Hindlimb muscle (tissue), 1 donor: ENCODE results near the gene LPIN3. TPM values are rescaled to one million over a fixed set of nuclear protein-coding genes. Genes with fewer than 3 reads are reported as not detected.

ENCODE experiments used
- DNase-seq: peaks from one replicate; pipeline ENCODE4 v3.0.0-alpha.2; 2013
- polyA plus RNA-seq: library from polyadenylated mRNA; unstranded; fragments of 120-200 nt; gene quantifications from one replicate; pipeline ENCODE4 v1.2.1, GENCODE V29; 2013; ENCODE audit not compliant: insufficient read length

LPIN3 gene
- polyA plus RNA-seq, 1 donor = 4.7 TPM

DNA sequence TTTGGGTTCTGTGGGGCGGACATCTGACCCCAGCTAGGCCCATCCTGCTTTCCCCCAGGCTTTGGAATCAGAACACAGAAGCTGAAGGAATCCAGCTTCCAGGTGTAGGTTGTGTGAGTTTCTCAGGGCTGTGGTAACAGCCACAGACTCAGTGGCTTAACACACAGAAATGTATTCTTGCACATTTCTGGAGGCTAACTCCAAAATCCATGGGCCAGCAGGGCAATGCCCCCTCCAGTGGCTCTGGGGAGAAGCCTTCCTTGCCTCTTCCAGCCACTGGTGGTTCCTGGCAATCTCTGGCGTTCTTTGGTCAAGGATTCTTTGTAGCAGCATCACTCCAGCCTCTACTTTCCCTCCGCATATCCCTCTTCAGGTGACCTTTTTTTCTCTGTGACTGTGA, 27.3 kb downstream of the LPIN3 start:
- DNase-seq = no peak

DNA sequence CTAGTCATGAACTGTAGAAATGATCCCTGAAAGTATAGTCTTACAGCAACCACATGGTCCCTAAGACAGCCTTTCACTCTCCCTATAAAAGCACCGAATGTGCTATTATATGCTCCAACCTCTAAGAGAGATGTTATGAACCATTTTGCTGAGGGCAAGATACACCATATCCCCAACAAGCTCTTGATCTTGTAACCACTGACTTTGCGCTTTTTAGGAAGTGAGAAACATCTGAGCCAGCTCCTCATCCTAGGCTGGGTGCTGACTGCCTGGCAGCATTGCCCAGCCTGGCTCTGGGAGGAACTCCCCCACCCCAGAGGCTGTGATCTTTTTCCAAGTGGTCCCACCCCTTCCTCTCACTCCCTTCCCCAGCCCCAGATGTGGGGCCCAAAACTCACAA, 29.1 kb downstream of the LPIN3 start:
- no peak for DNase-seq

DNA sequence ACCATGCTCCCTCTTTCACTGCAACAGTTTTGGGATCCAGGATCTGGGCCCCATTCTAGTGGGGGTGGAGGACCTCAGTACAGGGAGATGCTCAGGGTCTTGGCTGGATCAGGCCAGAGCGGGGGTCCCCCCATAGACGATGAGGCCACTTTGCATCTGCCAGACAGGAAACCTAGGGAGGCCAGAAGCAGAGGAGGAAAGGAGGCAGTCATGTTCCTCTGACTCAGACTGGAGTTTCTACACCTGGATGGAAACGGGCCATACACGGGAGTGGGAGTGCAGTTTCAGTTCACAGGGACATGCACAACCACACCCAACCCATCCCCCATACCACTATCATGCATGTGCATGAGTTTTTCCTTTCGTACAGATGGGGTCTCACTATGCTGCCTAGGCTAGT, 29.6 kb downstream of the LPIN3 start:
- DNase-seq = no peak

DNA sequence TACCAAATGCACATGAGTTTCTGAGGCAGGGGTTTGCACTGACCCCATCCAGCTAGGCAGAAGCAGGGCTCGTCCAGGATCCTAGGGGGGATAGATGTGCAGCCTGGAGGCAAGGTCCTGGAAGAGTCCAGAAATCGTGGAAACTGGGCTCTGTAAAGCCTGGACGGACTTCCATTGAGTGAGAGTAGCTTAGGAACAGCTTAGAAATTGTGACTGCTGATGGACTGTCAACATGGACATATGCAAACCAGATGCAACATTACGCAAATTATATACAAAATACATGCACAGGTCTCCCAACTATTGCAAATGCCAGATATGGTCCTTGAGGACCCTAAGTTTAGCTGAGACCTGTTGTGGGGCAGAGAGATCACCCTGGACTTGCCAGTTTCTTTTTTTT, 30.8 kb downstream of the LPIN3 start:
- no peak for DNase-seq

DNA sequence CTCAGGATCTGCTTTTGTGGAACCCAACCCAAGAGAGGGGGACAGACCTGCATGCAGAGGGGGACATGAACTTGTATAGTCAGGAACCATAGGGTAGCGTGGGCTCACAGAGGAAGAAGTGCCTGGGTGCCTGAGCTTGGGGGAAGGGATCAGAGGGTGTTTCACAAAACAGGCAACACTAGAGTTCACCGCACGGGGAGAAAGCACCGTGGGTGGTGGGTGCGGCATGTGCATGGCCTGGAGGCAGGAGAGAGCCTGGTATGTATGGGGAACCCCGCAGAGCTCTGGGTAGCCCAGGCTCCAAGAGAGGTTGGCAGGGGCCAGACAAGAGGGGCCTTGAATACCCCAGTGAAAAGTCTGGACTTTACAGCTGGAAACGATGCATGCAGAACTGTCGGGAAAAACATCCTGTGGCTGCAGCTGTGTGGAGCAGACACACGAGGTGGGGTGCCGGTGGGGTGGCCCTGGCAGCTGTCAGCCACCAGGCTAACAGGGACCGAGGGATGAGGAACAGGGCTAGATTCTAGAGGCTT, 32.7 kb downstream of the LPIN3 start:
- no peak for DNase-seq

DNA sequence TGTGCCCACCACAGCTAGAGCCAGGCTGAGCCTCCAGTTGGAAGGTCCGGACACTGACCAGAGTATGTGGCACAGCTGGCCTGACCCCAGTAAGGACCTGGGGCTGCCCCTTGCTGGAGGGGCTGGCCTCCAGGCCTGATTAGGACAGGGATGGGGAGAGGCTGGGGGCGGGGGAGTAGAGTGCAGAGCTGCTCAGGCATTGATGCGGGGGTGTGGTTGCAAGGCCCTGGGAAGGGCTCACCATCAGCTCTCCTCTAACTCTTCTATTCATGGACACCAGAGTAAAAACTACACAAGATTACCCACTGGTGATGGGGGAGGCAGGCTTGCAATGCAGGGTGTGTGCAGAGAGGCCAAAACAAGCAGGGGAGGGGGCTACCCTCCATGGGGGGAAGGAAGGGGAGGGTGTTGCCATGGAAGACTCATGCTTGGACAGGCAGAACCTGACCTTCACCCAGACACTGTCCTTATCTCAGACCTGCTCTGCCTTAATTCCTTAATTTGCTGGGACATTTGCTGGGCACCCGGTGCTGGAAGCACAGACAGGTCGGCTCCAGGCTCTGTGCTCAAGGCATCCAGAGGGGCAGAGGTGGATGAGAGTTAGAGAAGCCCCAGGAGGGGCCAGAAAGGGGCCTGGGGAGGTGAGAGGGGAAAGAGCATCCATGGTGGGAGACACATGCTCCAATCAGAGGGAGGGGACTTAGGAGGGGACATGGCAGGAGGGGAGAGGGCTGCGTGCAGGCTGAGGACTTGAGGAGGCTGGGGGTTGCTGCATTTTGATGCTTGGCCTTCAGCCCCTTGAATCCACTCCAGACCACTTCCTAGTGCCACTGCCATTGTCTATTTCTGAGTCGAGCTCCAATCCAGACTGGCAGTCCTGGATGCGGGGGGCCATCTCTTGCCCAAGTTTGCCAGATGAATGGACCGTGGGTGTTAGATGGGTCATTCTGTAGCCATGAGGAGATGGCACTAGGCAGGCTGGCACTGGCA, 33.6 kb downstream of the LPIN3 start:
- DNase-seq = no peak

DNA sequence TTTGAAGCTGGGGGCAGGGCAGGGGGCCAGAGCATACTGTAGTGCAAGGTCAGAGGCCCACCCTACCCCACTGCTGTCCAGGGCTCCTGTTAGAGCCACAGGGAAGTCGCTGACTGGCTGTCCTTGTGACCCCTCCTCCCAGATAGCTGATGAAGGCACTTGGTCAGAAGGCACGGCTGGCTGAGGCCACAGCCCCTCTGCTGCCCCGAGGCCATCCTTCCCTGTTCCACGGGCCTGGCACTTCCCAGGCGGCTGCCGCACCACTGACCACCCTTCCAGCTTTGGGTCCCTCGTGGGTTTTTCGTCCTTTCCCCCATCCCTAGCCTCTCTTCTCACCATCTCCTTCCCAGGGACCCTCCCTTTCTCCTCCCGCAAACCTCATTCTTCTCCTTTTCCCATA, 35.2 kb downstream of the LPIN3 start:
- DNase-seq = no peak

DNA sequence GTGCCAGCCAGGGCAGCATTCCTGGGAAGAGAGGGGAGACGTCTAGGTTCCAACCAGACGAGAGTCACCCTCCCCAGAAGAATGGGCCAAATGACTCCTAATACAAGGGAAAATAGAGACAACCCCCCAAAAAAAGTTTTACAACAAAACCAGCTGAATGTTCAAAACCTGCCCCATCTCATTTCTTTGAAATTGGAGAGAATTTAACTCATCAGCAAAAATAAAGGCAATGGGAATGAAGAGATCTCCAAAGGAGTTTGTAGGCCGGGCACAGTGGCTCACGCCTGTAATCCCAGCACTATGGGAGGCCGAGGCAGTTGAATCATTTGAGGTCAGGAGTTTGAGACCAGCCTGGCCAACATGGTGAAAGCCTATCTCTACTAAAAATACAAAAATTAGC, 35.7 kb downstream of the LPIN3 start:
- no peak for DNase-seq

DNA sequence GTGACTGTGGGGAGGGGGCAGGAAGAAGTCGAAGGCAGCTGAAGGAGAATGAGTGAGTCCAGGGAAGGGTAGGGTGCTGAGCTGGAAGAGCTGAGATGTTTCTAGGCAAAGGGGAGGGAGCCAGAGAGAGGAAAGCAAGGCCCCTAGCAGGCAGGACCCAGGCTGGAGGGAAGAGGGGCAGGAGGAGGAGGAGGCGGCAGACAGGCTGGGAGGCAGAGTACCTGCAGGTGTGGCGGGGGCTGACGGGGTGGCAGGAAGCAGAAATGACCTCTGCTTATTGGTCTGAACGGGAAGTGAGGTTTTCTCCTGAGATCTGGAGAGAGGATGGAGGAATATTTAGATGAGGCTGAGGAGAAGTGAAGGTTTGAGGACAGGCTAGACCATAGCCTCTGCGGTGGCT, 36.7 kb downstream of the LPIN3 start:
- DNase-seq = no peak

DNA sequence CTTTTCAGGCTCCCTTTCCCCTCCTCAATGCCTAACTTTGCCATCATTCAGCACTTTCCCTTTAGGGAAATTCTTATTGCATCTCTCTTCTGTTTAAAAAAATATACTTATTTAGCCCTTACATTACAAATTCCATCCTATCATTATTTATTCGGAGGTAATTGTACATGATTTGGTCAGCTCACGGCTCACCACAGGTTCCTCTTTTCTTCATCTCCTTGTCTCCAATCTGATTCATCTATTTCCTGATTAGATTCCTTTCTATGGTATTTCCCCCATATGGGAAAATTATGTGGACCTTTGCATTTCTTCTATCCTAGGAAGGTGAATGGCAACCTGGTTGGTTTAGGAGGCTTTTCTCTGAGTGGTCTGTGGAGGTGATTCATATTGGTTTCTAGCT, 38.9 kb downstream of the LPIN3 start:
- no peak for DNase-seq

DNA sequence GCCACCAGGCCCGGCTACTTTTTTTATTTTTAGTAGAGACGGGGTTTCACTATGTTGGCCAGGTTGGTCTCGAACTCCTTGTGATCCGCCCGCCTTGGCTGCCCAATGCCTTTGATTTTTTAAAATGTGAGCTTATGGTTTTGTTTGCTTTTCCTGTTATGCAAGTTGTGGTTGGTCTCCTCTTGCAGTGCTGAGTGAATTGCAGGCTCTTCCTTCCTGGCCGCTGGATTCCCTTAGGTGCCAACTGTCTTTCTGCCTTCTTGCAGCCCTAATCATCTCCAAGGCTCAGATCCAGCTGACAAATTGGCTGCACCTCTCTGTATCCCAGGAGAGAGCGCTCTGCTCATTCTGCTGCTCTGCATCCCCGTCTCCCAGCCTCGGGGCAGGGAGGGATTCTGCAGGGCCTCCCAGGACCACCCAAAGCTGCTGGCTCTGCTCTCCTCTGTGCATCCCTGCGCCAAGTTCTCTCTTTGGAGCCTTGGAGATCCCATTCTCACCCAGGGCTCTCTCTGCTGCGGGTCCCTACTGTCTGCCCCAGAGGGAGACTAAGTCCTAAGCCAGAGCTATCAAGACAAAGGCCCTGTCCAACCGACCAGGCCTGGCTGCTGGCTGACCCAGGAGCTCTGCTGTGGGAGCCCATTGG, 40.1 kb downstream of the LPIN3 start:
- no peak for DNase-seq

DNA sequence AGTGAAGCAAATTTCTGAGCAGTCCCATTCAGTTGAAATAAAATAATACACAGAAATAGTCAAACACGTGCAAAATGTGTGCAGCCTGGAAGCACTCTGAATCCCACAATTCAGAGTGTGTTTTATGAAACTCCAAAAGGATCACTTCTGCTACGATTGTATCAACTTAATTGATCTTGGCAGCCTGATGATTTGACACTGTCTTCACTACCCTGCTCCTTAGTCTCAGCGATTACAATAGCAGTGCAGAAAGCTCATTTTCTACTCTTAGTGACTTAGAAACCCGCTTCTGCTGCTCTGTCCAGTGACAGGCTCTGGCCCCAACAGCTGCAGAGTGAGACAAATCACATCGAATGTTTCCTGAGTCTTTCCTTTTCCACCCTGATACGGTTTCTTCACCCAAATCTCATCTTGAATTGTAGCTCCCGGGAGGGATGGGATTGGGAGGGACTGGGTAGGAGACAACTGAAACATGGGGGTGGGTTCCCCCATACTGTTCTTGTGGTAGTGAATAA, 42.2 kb downstream of the LPIN3 start:
- peak; percentile 49 for DNase-seq

DNA sequence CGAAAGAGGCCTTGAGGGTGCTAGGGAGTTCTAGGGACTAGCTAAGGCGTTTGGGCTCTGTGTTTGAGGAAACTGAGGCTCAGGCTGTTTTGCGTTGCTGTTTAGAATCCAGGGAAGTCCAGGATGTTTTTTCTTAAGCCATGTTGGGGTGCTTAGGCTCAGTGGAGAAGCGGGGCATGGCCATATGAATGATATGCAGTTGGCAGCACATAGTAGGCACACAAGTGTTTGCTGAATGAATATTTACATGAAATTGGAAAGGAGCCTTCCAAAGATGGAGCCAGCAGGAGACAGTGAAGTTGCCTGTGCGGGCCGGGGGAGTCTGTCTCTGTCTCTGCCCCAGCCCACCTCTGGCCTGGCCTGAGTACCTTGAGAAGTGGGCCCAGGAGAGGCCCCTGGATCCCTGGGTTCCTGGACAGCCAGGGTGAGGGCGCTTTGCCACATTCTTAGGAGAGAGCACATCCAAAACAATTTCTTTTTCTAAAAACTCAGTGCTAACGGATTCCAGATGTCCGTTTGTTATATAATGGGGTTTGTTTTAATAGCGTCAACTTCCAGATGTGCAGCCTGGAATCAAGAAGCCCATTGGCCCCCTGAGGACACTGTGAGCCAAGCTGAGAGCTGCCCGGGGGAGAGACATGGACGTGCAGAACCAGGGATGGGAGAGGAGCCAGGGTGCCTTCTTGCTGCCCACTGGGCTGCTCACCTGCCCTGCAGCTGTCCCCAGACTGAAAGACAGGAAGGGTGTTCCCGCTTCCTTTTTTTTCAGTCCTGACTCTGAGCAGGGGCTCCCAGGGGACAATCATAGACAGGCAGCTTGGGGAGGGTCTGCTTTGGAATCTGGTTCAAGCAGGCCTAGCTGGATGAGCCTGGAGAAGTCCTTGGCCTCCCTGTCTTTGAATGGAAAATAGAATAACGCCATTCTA, 46.1 kb downstream of the LPIN3 start:
- DNase-seq = peak; percentile 88

DNA sequence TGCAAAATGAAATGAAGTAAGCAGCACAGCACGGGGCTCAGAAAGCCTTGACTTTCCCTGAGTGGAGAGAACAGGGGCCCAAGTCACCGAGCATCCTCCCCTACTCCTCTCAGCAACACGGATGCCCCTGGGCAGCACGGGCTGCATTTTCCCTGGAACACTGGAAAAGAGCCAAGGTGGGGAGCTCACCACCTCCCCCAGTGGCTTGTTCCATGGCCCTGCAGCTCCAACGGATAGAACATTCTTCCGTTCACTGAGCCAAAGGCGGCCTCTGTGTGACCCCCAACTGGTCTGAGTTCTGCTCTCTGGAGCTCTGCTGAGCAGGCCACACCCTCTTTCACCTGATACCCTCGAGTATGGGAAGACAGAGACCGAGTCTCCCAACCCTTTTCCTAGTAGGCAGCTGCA, 46.8 kb downstream of the LPIN3 start:
- peak; percentile 67 for DNase-seq

DNA sequence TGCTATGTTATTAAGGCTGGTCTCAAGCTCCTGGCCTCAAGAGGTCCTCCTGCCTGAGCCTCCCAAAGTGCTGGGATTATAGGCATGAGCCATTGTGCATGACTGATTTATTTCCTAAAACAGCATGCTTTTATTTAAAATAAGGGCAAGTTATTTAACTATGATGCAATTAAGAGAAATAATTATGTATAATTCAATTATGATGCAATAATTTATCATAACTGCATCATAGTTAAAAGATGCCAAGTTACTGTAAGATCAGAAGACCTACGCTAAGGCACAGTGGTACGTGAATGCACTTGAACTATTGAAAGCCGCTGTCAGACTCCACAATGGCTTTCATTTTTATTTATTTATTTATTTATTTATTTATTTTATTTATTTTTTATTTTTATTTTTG, 50.3 kb downstream of the LPIN3 start:
- DNase-seq = no peak

DNA sequence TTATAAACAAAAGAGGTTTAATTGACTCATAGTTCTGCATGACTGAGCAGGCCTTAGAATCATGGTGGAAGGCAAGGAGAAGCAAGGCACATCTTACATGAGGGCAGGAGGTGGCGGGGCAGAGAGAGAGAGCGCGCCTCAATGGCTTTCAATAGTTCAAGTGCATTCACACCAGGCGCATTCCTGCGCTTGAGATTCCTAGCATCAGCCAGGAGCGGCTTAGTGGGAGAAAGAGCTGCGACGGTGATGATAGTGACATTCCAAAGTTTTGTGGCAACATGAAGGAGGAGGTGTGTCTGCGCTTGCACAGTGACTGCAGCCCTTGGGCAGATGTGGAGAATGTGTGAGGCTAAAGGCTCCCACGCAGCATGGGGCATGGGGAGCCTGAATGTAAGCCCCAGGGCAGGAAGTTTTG, 51.0 kb downstream of the LPIN3 start:
- no peak for DNase-seq

DNA sequence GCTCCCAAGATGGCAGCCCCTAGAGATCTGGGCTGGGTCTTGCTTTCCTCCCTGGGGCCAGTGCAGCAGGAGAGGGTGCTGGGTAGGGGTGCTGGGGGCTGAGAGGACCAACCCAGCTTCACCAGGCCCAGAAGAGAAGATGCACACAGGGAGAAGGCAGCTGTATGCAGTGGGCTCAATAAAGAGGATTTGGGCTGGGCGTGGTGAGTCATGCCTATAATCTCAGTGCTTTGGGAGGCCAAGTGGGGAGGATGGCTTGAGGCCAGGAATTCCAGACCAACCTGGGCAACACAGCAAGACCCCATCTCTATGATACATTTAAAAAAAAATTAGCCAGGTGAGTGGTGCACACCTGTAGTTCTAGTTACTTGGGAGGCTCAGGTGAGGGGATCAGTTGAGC, 51.7 kb downstream of the LPIN3 start:
- DNase-seq = no peak

DNA sequence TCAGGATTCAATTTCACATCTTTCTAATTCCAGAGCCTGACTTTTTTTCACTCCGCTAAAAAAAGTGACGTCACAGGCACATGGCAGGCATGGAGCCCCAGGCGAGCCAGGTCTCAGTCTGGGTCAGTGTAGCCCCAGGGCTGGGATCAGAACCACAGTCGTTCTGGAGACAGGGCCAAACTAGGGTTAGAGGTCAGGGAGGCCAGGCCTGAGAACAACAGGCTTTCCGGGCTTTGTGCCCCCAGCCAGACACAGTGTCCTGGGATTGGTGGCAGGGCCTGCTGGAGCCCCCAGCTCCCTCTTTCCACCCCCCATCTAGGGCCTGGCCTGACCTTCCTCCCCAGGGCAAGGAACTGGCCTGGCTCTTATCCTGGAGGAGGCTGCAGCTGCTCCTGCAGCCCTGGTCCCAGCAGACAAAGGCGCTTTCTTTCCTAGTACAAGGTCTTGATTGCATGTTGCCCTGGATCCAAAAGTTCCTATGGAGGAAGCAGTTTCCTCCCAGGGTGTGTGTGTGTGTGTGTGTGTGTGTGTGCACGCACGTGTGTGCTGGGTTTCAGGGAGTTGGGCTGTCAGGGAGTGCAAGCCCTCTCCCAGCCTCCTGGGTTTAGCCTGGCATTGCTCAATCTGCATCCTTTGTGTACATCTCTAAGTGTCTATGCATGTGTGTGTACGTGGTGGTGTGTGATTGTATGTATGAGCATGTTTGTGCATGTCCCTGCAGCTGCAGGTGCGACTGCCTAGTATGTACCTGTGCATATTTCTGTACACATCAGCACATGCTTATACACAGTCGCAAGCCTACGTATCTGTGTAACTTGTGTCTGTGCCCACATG, 52.5 kb downstream of the LPIN3 start:
- DNase-seq = peak; percentile 76

DNA sequence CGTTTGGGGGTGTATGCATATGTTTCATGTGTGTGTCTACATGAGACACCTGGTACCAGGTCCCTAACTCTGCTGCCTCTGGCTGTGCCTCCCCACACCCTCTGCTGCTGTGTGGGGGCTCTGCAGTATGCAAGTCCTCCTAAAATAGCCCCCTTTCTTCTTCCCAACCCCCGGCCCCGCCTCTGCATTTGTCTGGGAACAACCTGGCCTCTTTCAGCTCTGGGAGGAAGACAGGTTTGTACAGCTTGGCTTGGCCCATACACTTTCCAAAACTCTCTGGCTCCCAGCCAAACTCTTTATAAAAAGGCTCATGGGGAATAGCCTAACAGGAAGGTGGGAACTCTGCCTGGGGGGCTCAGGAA, 53.1 kb downstream of the LPIN3 start:
- no peak for DNase-seq

DNA sequence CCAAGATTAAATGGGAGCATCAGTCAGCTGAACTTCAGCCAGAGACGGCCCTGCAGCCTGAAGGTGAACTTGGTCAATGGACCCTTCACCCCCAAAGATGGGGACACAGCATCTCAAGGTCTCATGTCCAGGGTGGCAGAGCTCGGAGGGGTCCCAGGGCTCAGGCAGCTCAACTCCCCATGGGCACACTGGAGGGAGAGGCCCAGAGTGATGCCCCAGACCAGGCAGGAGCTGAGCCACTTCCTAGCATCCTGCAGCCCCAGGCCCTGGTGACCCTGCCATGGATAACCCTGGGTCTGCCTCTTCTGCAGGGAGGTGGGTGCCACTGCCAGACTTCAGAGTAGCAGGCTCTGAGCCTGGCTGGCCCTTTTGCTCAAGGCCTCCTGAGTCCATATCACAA, 53.5 kb downstream of the LPIN3 start:
- DNase-seq = no peak

DNA sequence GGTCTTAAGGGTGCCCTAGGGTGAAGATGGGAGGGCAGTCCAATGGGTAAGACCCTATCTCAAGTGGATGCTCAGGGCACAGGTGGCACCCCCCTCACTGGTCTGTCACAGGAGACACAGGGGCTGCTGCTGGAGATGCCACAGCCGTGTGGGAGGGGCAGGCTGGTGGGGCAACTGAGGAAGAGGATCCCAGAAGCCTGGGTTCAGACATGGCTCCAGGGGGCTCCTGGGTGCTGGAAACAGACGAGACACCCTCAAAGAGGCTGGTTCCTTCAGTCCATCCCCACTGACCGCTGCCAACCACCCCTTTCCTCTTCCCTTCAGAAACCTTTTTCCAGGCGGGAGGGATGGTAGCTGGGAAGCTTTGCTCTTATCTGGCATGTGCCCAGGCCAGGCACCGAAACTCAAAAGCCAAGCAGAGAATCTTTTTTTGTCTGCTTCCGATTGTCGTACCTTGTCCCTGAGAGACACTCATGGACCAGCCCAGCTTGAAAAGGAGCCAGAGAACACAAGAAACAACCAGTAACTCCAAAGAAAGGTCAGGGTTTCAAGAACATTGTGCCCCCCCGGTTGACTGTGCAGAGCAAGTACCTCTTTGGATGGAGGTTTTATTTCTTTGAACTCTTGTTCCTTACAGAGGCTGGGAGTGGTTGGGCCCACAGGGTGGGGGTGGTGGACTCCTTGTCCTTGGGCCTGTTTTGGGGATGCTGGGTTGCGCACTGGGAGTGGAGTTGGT, 54.5 kb downstream of the LPIN3 start:
- DNase-seq = no peak
